K562 (cell line): Measurements from ENCODE around the gene CRLF3. TPM values are rescaled to one million over a fixed set of nuclear protein-coding genes. Genes with fewer than 3 reads are reported as not detected.
"Not testable (repeated sequence)": the region's sequence is repeated elsewhere in the genome, so short reads cannot be mapped to it uniquely, and the experiment has no call there.

Experiments
- ATAC-seq: fragments of 200-7000 bp; cut with Tn5 transposase; 3 replicates; pipeline ENCODE4 v1.9.1; 2020; ENCODE audit warnings: moderate library complexity
- BruUV-seq: library from RNA; stranded (reverse); fragments of 400-500 nt; replicated peaks from 2 replicates; lab custom pipeline; 2021; lab: Mats Ljungman, UMichigan
- CTCF ChIA-PET: fragments of 300-600 bp; formaldehyde crosslinking; extraction: SDS; loops from one replicate; lab custom pipeline; 2021; ENCODE audit warnings: low intra/inter-chr PET ratio; lab: Yijun Ruan, JAX
- POLR2A ChIA-PET: fragments of 300-600, 350-650 bp; sonication (Branson Sonifier 250); formaldehyde crosslinking; extraction: SDS; loops from one replicate; lab custom pipeline; 2021; ENCODE audit warnings: antibody characterized with exemption, inconsistent platforms; lab: Yijun Ruan, JAX
- DNase-seq, 4 experiments: peaks; one replicate each; pipeline versions ENCODE4 v3.0.0 to v3.0.0-alpha.2; 2011 to 2018; ENCODE audit warnings: low spot score in 3 of 4, mixed read lengths in 3 of 4; ENCODE audit errors: extremely low read depth in 1 of 4
- FAIRE-seq: peaks from 2 replicates; lab custom pipeline; 2011; peaks lifted over from hg19 to GRCh38; lab: Jason Lieb, UNC
- H2AFZ ChIP-seq: 2 replicates; pipeline ENCODE4 v1.6.0; 2011; ENCODE audit warnings: low read depth, low read length, control low read depth, inconsistent platforms
- H3K27ac ChIP-seq: fragments of 200-600 bp; 3 replicates; pipeline ENCODE4 v1.8.0; 2011; ENCODE audit warnings: low read depth, mild to moderate bottlenecking, control low read depth, inconsistent platforms, low read length, moderate library complexity, mixed read lengths; ENCODE audit errors: extremely low read depth
- H3K27me3 ChIP-seq, 2 experiments: fragments of 300-600 bp in 1 of 2; 2 replicates in 1 of 2; 3 replicates in 1 of 2; pipeline versions ENCODE4 v1.6.0 to v1.8.0; 2011; ENCODE audit warnings: inconsistent platforms in 2 of 2, low read length in 2 of 2, mild to moderate bottlenecking in 1 of 2, mixed read lengths in 1 of 2, moderate library complexity in 1 of 2; ENCODE audit not compliant: control insufficient read depth in 2 of 2, insufficient read depth in 2 of 2
- H3K36me3 ChIP-seq: fragments of 300-600 bp; 3 replicates; pipeline ENCODE4 v1.8.0; 2011; ENCODE audit warnings: mild to moderate bottlenecking, low read length, inconsistent platforms; ENCODE audit not compliant: control insufficient read depth, insufficient read depth
- H3K4me1 ChIP-seq, 2 experiments: fragments of 200-600 bp in 1 of 2; replicated peaks in 1 of 2; 2 replicates in 1 of 2; 3 replicates in 1 of 2; pipeline versions ENCODE4 v1.5.1 to v1.8.0; 2011; ENCODE audit warnings: inconsistent platforms in 2 of 2, low read length in 2 of 2, mild to moderate bottlenecking in 1 of 2, mixed read lengths in 1 of 2, moderate library complexity in 1 of 2; ENCODE audit not compliant: control insufficient read depth in 2 of 2, insufficient read depth in 2 of 2
- H3K4me2 ChIP-seq: 2 replicates; pipeline ENCODE4 v1.6.1; 2011; ENCODE audit warnings: low read length, control low read depth, inconsistent platforms, mixed read lengths; ENCODE audit not compliant: insufficient read depth
- H3K4me3 ChIP-seq: fragments of 200-600 bp; sonication (generic), shearing (Covaris generic); 2 replicates; pipeline ENCODE4 v1.5.1; 2016; ENCODE audit warnings: control low read depth, inconsistent platforms
- H3K79me2 ChIP-seq: fragments of 200-600 bp; 3 replicates; pipeline ENCODE4 v1.8.0; 2011; ENCODE audit warnings: low read length, inconsistent platforms; ENCODE audit not compliant: control insufficient read depth, insufficient read depth
- H3K9ac ChIP-seq, 2 experiments: 2 replicates each; pipeline versions ENCODE4 v1.6.0 to v1.6.1; 2011; ENCODE audit warnings: low read depth in 2 of 2, low read length in 2 of 2, control low read depth in 1 of 2, inconsistent platforms in 1 of 2, mild to moderate bottlenecking in 1 of 2, mixed read lengths in 1 of 2; ENCODE audit not compliant: insufficient read depth in 1 of 2
- H3K9me1 ChIP-seq: one replicate; pipeline ENCODE4 v1.6.0; 2011; ENCODE audit warnings: inconsistent platforms, mild to moderate bottlenecking, low read length, moderate library complexity; ENCODE audit not compliant: control insufficient read depth, insufficient read depth
- H3K9me3 ChIP-seq: replicated peaks from 2 replicates; pipeline ENCODE4 v1.5.1; 2011; ENCODE audit warnings: low read depth, low read length, inconsistent platforms; ENCODE audit not compliant: control insufficient read depth, insufficient read depth
- H4K20me1 ChIP-seq: replicated peaks from 2 replicates; pipeline ENCODE4 v1.6.1; 2011; ENCODE audit warnings: low read length, inconsistent platforms, mixed read lengths; ENCODE audit not compliant: control insufficient read depth, insufficient read depth
- ARID1B ChIP-seq: fragments of 450-650 bp; IDR thresholded peaks from 2 replicates; pipeline ENCODE4 v1.6.1; 2016; ENCODE audit warnings: antibody characterized with exemption, mild to moderate bottlenecking, inconsistent platforms
- CBFA2T2 ChIP-seq: fragments of 450-650 bp; conservative IDR thresholded peaks from 2 replicates; pipeline ENCODE4 v1.6.1; 2017; ENCODE audit warnings: mild to moderate bottlenecking
- CBFA2T3 ChIP-seq: fragments of 450-650 bp; IDR thresholded peaks from 2 replicates; pipeline ENCODE4 v1.6.1; 2017
- CC2D1A ChIP-seq: fragments of 450-650 bp; IDR thresholded peaks from 2 replicates; pipeline ENCODE4 v1.6.1; 2017; ENCODE audit warnings: mild to moderate bottlenecking
- CREM ChIP-seq: IDR thresholded peaks from 2 replicates; pipeline ENCODE4 v1.6.1; 2014; ENCODE audit warnings: antibody characterized with exemption, low read depth
- CTBP1 ChIP-seq: fragments of 450-650 bp; IDR thresholded peaks from 2 replicates; pipeline ENCODE4 v1.6.1; 2016; ENCODE audit warnings: borderline replicate concordance
- CXXC5 ChIP-seq: fragments of 250-450 bp; sonication (Bioruptor Pico); IDR thresholded peaks from 2 replicates; pipeline ENCODE4 v1.8.0; 2022; ENCODE audit warnings: inconsistent platforms, mild to moderate bottlenecking, moderate library complexity
- DPF2 ChIP-seq: fragments of 450-650 bp; IDR thresholded peaks from 2 replicates; pipeline ENCODE4 v1.6.1; 2016
- FOXK2 ChIP-seq, 2 experiments: fragments of 450-650 bp; IDR thresholded peaks in 1 of 2; conservative IDR thresholded peaks in 1 of 2; 2 replicates each; pipeline ENCODE4 v1.6.1; 2016; ENCODE audit warnings: low read depth in 2 of 2, mild to moderate bottlenecking in 1 of 2
- HDAC1 ChIP-seq, 2 experiments: fragments of 450-650 bp; IDR thresholded peaks; 2 replicates each; pipeline ENCODE4 v1.6.1; 2016 to 2017; ENCODE audit warnings: inconsistent platforms in 1 of 2, mild to moderate bottlenecking in 1 of 2, moderate library complexity in 1 of 2
- HDAC2 ChIP-seq: fragments of 450-650 bp; IDR thresholded peaks from 2 replicates; pipeline ENCODE4 v1.6.1; 2016; ENCODE audit warnings: mild to moderate bottlenecking
- KDM1A ChIP-seq, 2 experiments: fragments of 450-650 bp; IDR thresholded peaks; 2 replicates each; pipeline ENCODE4 v1.6.1; 2016; ENCODE audit warnings: mild to moderate bottlenecking in 2 of 2
- KLF16 ChIP-seq: IDR thresholded peaks from 2 replicates; pipeline ENCODE4 v1.6.1; 2016; ENCODE audit warnings: antibody characterized with exemption
- MTA1 ChIP-seq: fragments of 450-650 bp; IDR thresholded peaks from 2 replicates; pipeline ENCODE4 v1.6.1; 2017; ENCODE audit warnings: borderline replicate concordance
- MTA2 ChIP-seq: fragments of 450-650 bp; IDR thresholded peaks from 2 replicates; pipeline ENCODE4 v1.6.1; 2016; ENCODE audit warnings: low read depth
- NCOR1 ChIP-seq: fragments of 450-650 bp; IDR thresholded peaks from 2 replicates; pipeline ENCODE4 v1.6.1; 2016; ENCODE audit warnings: mild to moderate bottlenecking, moderate library complexity
- NFE2 ChIP-seq: IDR thresholded peaks from 2 replicates; pipeline ENCODE4 v1.6.1; 2014; ENCODE audit warnings: antibody characterized with exemption, low read depth
- POLR2AphosphoS5 ChIP-seq: IDR thresholded peaks from 2 replicates; pipeline ENCODE4 v1.6.1; 2011; ENCODE audit warnings: mild to moderate bottlenecking, low read depth, low read length, moderate library complexity; ENCODE audit not compliant: control insufficient read depth, insufficient read depth
- SMARCA4 ChIP-seq: fragments of 450-650 bp; IDR thresholded peaks from 2 replicates; pipeline ENCODE4 v1.6.1; 2016
- SMARCC2 ChIP-seq: fragments of 450-650 bp; IDR thresholded peaks from 2 replicates; pipeline ENCODE4 v1.6.1; 2017; ENCODE audit warnings: antibody characterized with exemption, moderate library complexity, mild to moderate bottlenecking, low read depth
- SMARCE1 ChIP-seq: fragments of 450-650 bp; IDR thresholded peaks from 2 replicates; pipeline ENCODE4 v1.7.1; 2016; ENCODE audit warnings: mild to moderate bottlenecking
- SOX6 ChIP-seq: fragments of 450-650 bp; IDR thresholded peaks from 2 replicates; pipeline ENCODE4 v1.6.1; 2014; ENCODE audit warnings: mild to moderate bottlenecking
- STAT5A ChIP-seq: IDR thresholded peaks from 2 replicates; pipeline ENCODE4 v1.6.1; 2012; ENCODE audit warnings: low read length, inconsistent platforms, borderline replicate concordance
- TAL1 ChIP-seq: fragments of 450-650 bp; IDR thresholded peaks from 2 replicates; pipeline ENCODE4 v1.6.1; 2016; ENCODE audit warnings: mild to moderate bottlenecking
- TEAD4 ChIP-seq, 2 experiments: sonication (generic) in 1 of 2; formaldehyde crosslinking in 1 of 2; IDR thresholded peaks; 2 replicates each; pipeline versions ENCODE4 v1.6.1 to v1.8.0; 2012 to 2022; ENCODE audit warnings: borderline replicate concordance in 1 of 2, inconsistent platforms in 1 of 2, low read length in 1 of 2, mild to moderate bottlenecking in 1 of 2, missing genetic modification reagents in 1 of 2
- TRIM24 ChIP-seq, 2 experiments: fragments of 450-650 bp; IDR thresholded peaks; 2 replicates each; pipeline ENCODE4 v1.6.1; 2016
- WGBS: fragments of 100-300 bp; shearing (Covaris generic); methylation state at CpG from one replicate; pipeline ENCODE4 v1.1.6; 2016; ENCODE audit warnings: low coverage, mixed read lengths; ENCODE audit not compliant: insufficient coverage; ENCODE audit errors: missing lambda C conversion rate; 5-methylcytosine and 5-hydroxymethylcytosine counted together
- in situ Hi-C: fragments of 300-500 bp; cut with MboI; formaldehyde crosslinking; loops from 4 replicates; pipeline ENCODE4 v1.15.0; 2018; ENCODE audit warnings: inconsistent platforms, mixed read lengths
- intact Hi-C: fragments of 100-400 bp; cut with micrococcal nuclease; formaldehyde crosslinking; loops from 2 replicates; pipeline ENCODE4 v1.14.2; 2022
- polyA plus RNA-seq, 8 experiments: library from polyadenylated mRNA; depleted of rRNA in 4 of 8; stranded (reverse) in 5 of 8; unstranded in 3 of 8; fragments of >200 nt; fragmentation: Nextera tagmentation in 2 of 8; fragmentation: Illumina TruSeq in 1 of 8; extraction: Ambion mirVana in 2 of 8; extraction: Trizol in 1 of 8; gene quantifications; 2 replicates each; pipeline versions ENCODE4 v1.2.1 to v1.2.3, GENCODE V29; 2011 to 2014; ENCODE audit warnings: inconsistent platforms in 1 of 8, missing spikeins in 1 of 8
- total RNA-seq, 7 experiments: library from RNA; depleted of rRNA in 6 of 7; stranded (reverse); fragments of >200 nt in 6 of 7; fragmentation: Illumina TruSeq in 2 of 7; extraction: Trizol in 2 of 7; gene quantifications; 2 replicates each; pipeline versions ENCODE4 v1.2.1 to v1.2.3, GENCODE V29; 2011 to 2021; ENCODE audit warnings: low replicate concordance in 1 of 7
- TF ChIP-seq, protein P1 (sequence below), 2 experiments: fragments of 450-650 bp; conservative IDR thresholded peaks; 2 replicates each; pipeline ENCODE4 v1.6.1; 2017; ENCODE audit warnings: mild to moderate bottlenecking in 2 of 2, moderate library complexity in 2 of 2

Gene CRLF3
- total and polyA plus RNA-seq, 9 of the 15 experiments (the other 6 are each of a cell fraction or from before 2014, with no cell fraction given): 13.2 to 55.9 (median 29.8) TPM

DNA sequence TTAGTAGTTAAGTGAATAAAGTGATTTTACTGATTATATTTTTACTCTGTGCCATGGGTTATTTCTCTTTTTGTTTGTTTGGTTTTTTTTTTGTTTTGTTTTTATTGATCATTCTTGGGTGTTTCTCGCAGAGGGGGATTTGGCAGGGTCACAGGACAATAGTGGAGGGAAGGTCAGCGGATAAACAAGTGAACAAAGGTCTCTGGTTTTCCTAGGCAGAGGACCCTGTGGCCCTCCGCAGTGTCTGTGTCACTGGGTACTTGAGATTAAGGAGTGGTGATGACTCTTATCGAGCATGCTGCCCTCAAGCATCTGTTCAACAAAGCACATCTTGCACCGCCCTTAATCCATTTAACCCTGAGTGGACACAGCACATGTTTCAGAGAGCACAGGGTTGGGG, 88.8 kb downstream of the CRLF3 start:
- H3K9me1 ChIP-seq; H3K27ac ChIP-seq; H3K9ac ChIP-seq; POLR2A ChIA-PET; H4K20me1 ChIP-seq; H3K9me3 ChIP-seq; H3K4me3 ChIP-seq; H3K27me3 ChIP-seq; CTCF ChIA-PET; in situ Hi-C loops; ATAC-seq; H2AFZ ChIP-seq; FAIRE-seq; TF ChIP-seq TEAD4 (CRISPR knock-in tag; IDR thresholded peaks at IDR 0.05; ENCODE audit: borderline replicate concordance): not testable (repeated sequence)
- Histone ChIP-seq H3K79me2 (peaks cover 82% of the 10 kb centered on the region), H3K4me1 (peaks cover 3 to 11% of the 10 kb centered on the region in 2 experiments; a peak in 4 of 5 replicates), H3K36me3 (peaks cover 47% of the 10 kb centered on the region; the same call in 2 of the 3 replicates), H3K4me2 (0 out of 2 replicates have a peak overlapping the region, but pooled peaks have one; percentile 1)
- WGBS: 6% methylated on average over 5 of the region's 5 CpGs
- intact Hi-C loops: loop anchor here (10.0 kb wide), 1 partner anchor 89 kb away; the partner anchor contains the start of gene CRLF3
- TSS peak; percentile 4 for BruUV-seq
- DNase-seq: peak in 1 of 4 experiments; percentile 74
- TF ChIP-seq MTA2: peak; percentile 70
- 0 out of 2 replicates have a peak, but pooled peaks have one; percentile 14 for TF ChIP-seq MTA1
- TF ChIP-seq NCOR1: peak; percentile 83
- peak; percentile 89 for TF ChIP-seq CBFA2T2
- TF ChIP-seq HDAC1 (IDR thresholded peaks at IDR 0.05): peak in 1 of 2 experiments; percentile 56; a peak in 1 of 4 replicates
- peak; percentile 93 for TF ChIP-seq CBFA2T3
- TF ChIP-seq TRIM24 (IDR thresholded peaks at IDR 0.05): peak; percentile 23 to 48; a peak in 1 of 4 replicates
- peak; percentile 45; the same call in 1 of the 2 replicates for TF ChIP-seq CC2D1A
- TF ChIP-seq CXXC5 (CRISPR knock-in tag): peak; percentile 53; the same call in 1 of the 2 replicates
- TF ChIP-seq ARID1B: peak; percentile 87
- peak; percentile 53 for TF ChIP-seq CREM
- peak; percentile 72 for TF ChIP-seq SOX6
- TF ChIP-seq CTBP1: 0 out of 2 replicates have a peak, but pooled peaks have one; percentile 13
- TF ChIP-seq, protein P1, sequence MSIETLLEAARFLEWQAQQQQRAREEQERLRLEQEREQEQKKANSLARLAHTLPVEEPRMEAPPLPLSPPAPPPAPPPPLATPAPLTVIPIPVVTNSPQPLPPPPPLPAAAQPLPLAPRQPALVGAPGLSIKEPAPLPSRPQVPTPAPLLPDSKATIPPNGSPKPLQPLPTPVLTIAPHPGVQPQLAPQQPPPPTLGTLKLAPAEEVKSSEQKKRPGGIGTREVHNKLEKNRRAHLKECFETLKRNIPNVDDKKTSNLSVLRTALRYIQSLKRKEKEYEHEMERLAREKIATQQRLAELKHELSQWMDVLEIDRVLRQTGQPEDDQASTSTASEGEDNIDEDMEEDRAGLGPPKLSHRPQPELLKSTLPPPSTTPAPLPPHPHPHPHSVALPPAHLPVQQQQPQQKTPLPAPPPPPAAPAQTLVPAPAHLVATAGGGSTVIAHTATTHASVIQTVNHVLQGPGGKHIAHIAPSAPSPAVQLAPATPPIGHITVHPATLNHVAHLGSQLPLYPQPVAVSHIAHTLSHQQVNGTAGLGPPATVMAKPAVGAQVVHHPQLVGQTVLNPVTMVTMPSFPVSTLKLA (conservative IDR thresholded peaks at IDR 0.05): peak; percentile 41 to 67; a peak in 3 of 4 replicates
- TF ChIP-seq NFE2: 0 out of 2 replicates have a peak, but pooled peaks have one; percentile 8
- TF ChIP-seq SMARCC2: 0 out of 2 replicates have a peak, but pooled peaks have one; percentile 29
- peak; percentile 52; the same call in 1 of the 2 replicates for TF ChIP-seq SMARCE1
- TF ChIP-seq KDM1A (IDR thresholded peaks at IDR 0.05): peak; percentile 81 to 84; a peak in 3 of 4 replicates
- TF ChIP-seq DPF2: peak; percentile 86
- TF ChIP-seq HDAC2: peak; percentile 56
- TF ChIP-seq TEAD4 (IDR thresholded peaks at IDR 0.05; ENCODE audit: low read length): peak; percentile 51; the same call in 1 of the 2 replicates
- TF ChIP-seq SMARCA4: peak; percentile 75
- TF ChIP-seq TAL1: peak; percentile 87
- TF ChIP-seq FOXK2 (conservative IDR thresholded peaks at IDR 0.05 in 1 of 2, IDR thresholded peaks at IDR 0.05 in 1 of 2; ENCODE audit: low read depth in 2 of 2): peak; percentile 25 to 32; a peak in 1 of 4 replicates
- TF ChIP-seq KLF16: 0 out of 2 replicates have a peak, but pooled peaks have one; percentile 24
- TF ChIP-seq STAT5A: peak; percentile 43; the same call in 1 of the 2 replicates
- peak; percentile 25; the same call in 1 of the 2 replicates for TF ChIP-seq POLR2AphosphoS5
